ENCODE results near the gene NUP35.

NUP35 gene

DNA sequence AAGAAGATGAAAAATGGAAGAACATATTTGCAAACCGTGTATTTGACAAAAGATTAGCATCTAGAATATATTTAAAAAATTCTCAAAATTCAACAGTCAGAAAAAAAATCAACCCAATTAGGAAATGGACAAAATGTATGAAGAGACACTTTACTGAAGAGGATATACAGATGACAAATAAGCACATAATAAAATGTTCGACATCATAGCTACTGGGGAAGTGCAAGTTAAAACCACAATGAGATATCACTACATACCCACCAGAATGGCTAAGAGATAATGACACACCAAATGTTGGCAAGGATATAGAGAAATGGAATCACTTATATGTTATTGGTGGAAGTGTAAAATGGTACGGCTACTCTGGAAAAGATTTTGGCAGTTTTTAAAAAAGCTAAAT lies 11.7 kb upstream of the NUP35 start:
- DNase-seq (ENCODE audit: low read depth), result no peak
- in situ Hi-C loops (cut with HindIII; ENCODE audit: low sequenced_read_pairs), result no loop called here
- H3K4me3 ChIP-seq (ENCODE audit: low read depth, low read length), result no peak overlapping the region
- TF ChIP-seq, protein P1, sequence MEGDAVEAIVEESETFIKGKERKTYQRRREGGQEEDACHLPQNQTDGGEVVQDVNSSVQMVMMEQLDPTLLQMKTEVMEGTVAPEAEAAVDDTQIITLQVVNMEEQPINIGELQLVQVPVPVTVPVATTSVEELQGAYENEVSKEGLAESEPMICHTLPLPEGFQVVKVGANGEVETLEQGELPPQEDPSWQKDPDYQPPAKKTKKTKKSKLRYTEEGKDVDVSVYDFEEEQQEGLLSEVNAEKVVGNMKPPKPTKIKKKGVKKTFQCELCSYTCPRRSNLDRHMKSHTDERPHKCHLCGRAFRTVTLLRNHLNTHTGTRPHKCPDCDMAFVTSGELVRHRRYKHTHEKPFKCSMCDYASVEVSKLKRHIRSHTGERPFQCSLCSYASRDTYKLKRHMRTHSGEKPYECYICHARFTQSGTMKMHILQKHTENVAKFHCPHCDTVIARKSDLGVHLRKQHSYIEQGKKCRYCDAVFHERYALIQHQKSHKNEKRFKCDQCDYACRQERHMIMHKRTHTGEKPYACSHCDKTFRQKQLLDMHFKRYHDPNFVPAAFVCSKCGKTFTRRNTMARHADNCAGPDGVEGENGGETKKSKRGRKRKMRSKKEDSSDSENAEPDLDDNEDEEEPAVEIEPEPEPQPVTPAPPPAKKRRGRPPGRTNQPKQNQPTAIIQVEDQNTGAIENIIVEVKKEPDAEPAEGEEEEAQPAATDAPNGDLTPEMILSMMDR (IDR thresholded peaks at IDR 0.05; ENCODE audit: low read depth, low read length, missing control alignments), result no peak

DNA sequence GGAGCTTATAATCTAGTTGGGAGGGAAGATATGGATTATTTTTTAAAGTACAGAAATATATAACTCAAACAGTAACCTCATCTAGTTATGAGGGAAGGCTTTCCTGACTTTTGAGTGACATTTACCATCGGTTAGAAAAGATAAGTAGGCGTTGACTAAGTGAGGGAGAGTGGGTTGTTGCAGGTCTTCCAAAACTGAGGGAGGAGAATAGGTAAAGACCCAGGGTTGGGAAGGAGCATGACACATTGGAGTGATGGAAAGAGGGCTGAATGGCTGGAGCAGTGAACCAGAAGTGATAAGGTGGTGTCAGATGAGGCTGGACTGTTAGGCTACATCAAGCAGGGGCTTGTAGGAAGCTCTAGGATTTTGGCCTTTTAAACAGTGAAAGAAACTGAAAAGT lies 10.6 kb upstream of the NUP35 start:
- no peak for DNase-seq (ENCODE audit: low read depth)
- in situ Hi-C loops (cut with HindIII; ENCODE audit: low sequenced_read_pairs), result no loop called here
- no peak overlapping the region for H3K4me3 ChIP-seq (ENCODE audit: low read depth, low read length)
- TF ChIP-seq, protein P1 (IDR thresholded peaks at IDR 0.05; ENCODE audit: low read depth, low read length, missing control alignments), result no peak

DNA sequence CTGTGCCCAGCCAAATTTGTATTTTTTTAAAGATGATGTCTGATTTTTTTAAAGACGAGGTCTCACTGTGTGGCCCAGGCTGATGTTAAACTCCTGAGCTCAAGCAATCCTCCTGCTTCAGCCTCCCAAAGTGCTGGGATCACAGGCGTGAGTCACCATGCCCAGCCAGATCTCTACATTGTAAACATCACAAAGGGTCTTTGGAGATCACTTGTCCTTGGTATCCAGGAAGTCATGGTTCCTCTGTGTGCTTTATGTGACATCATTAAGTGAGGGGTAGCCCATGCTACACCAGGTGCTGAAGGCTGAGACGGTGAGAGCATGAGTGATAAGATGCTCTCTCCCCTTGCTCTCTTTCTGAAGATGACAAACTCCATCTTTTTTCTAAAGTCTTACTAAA lies 7.0 kb upstream of the NUP35 start:
- no peak overlapping the region for H3K4me3 ChIP-seq (ENCODE audit: low read depth, low read length)
- TF ChIP-seq, protein P1 (IDR thresholded peaks at IDR 0.05; ENCODE audit: low read depth, low read length, missing control alignments), result no peak
- DNase-seq (ENCODE audit: low read depth), result no peak
- in situ Hi-C loops (cut with HindIII; ENCODE audit: low sequenced_read_pairs), result no loop called here

DNA sequence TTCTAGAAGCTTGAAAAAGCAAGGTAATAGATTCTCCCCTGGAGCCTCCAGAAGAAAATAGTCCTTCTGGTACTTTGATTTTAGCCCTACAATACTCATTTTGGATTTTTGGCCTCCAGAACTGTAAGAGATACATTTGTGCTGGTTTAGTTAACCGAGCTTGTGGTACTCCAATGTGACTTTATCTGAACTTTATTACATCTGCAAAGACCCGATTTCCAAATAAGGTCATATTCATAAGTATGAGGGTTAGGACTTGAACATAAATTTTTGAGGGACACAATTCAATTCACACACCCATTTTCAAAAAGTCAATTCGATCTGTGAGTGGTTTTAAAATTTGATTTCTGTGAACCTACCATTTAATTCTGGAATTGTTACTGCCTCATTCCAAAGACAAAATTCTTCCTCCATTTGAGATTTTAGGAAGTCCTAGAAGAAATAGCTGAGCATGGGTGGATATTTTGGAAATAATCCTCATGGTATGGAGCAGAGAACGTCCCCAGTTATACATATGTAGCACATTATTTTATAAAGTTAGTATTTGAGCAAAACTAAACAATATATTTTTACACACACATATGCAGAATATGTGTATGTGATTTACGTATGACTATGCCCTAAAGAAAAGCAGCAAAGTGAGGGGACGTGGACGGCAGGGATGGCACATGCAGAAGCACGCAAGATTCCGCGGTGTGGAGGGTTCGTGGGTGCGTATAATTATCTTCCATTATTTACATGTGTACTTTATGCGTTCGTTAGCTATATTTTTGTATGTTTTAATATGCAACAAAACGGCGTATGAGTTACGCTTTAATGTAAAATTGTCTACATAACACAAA lies 905 bp upstream of the NUP35 start:
- DNase-seq (ENCODE audit: low read depth), result no peak

DNA sequence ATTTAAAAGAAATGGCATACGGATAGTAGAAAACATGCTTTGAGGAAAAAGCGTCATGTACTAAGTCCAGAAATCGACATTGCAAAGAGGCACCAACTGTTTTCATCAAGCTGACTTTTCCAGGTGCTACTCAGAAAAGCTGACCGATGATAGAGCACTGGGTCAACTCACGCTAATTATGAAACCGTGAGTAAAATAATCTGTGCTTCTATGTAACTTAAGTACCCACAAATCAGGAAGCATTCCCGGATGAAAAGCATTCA lies 353 bp upstream of the NUP35 start:
- peak; percentile 5 for DNase-seq (ENCODE audit: low read depth)
- H3K4me3 ChIP-seq (ENCODE audit: low read depth, low read length), result peak overlapping the region; percentile 84
- in situ Hi-C loops (cut with HindIII; ENCODE audit: low sequenced_read_pairs), result loop anchor here (5.0 to 10.0 kb wide), 2 partner anchors 103 to 231 kb away; no protein-coding TSS in a partner anchor
- TF ChIP-seq, protein P1 (IDR thresholded peaks at IDR 0.05; ENCODE audit: low read depth, low read length, missing control alignments), result no peak

More for the DNA sequence above, 905 bp upstream of the NUP35 start:
- H3K4me3 ChIP-seq (ENCODE audit: low read depth, low read length), result peak overlapping the region; percentile 84
- TF ChIP-seq, protein P1 (IDR thresholded peaks at IDR 0.05; ENCODE audit: low read depth, low read length, missing control alignments), result no peak
- in situ Hi-C loops (cut with HindIII; ENCODE audit: low sequenced_read_pairs), result loop anchor here (5.0 to 10.0 kb wide), 2 partner anchors 104 to 231 kb away; no protein-coding TSS in a partner anchor

DNA sequence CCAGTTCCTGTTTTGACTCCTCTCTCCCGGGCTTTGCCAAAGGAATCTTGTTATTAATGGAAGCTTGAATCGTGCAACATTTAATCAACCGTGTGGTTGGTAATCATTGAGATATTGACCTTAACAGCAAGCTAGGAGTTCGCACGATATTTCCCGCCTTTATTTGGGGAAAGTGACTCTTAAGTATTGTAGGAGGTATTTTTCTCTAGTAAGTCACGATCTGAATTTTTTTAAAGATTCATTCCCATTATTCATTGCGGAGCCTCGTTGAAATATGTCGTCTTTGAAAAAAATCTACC lies 663 bp downstream of the NUP35 start:
- in situ Hi-C loops (cut with HindIII; ENCODE audit: low sequenced_read_pairs), result loop anchor here (5.0 to 10.0 kb wide), 2 partner anchors 102 to 230 kb away; no protein-coding TSS in a partner anchor
- TF ChIP-seq, protein P1 (IDR thresholded peaks at IDR 0.05; ENCODE audit: low read depth, low read length, missing control alignments), result no peak
- H3K4me3 ChIP-seq (ENCODE audit: low read depth, low read length), result peak overlapping the region; percentile 84
- DNase-seq (ENCODE audit: low read depth), result no peak
